Stimulated activated memory B cell treated with anti-CD40 and anti-IgM and Interleukin-4, amounts not matched to agents 10 μg/mL and 1 μg/mL and 100 μg/mL, for 72 hours (primary cell): ENCODE results near the gene SYNC.
"Not testable (repeated sequence)": the region's sequence is repeated elsewhere in the genome, so short reads cannot be mapped to it uniquely, and the experiment has no call there.

ENCODE experiments used
- ATAC-seq: fragments of 150-1000 bp; cut with Tn5 transposase; 2 replicates; pipeline ENCODE4 v1.10.0; 2021
- H3K27ac Mint-ChIP-seq: one replicate; pipeline ENCODE4 v1.8.0; 2022; ENCODE audit warnings: mild to moderate bottlenecking, mixed read lengths
- H3K27me3 Mint-ChIP-seq: one replicate; pipeline ENCODE4 v1.8.0; 2022; ENCODE audit warnings: mixed read lengths
- H3K36me3 Mint-ChIP-seq: one replicate; pipeline ENCODE4 v1.8.0; 2022; ENCODE audit warnings: mixed read lengths
- H3K4me1 Mint-ChIP-seq: one replicate; pipeline ENCODE4 v1.8.0; 2022; ENCODE audit warnings: mixed read lengths
- H3K4me3 Mint-ChIP-seq: one replicate; pipeline ENCODE4 v1.8.0; 2022; ENCODE audit warnings: mild to moderate bottlenecking, moderate library complexity, mixed read lengths
- H3K9me3 Mint-ChIP-seq: one replicate; pipeline ENCODE4 v1.8.0; 2022; ENCODE audit warnings: mixed read lengths

SYNC gene

DNA sequence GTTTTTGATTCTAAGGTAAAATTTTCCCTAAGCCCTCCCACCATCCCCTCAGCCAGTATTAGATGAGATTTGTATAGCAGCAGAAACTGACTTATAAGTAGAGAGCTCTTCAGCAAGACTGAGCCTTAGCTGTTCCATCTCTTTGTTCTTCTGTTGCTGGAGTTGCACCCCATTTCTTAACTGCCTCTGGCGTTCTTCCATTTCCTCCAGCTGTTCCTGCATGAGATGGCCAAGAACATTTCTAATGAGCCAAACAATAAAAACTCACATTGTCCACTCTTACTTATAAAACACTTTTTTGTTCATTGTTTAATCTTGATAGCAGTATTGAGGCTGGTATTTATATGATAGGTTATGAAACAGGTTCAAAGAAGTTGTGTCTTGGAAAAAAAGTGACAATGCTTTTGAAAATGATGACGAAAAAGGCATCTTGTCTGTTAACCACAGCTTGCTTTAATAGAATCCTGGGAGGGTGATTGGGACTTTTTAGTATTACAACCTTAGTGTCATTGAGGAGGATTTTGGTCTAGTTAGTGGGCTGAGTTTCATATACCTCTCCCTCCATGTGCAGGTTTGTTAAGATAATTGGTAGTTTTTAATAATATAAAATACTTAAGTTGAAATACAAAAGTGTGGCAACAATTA lies 18.3 kb downstream of the SYNC start:
- Mint-ChIP-seq H3K4me1 (no peaks in the 10 kb centered on the region), H3K4me3 (no peak overlapping the region), H3K27ac (no peak overlapping the region), H3K27me3 (no peaks in the 10 kb centered on the region), H3K9me3 (no peaks in the 10 kb centered on the region), H3K36me3 (peaks cover 52% of the 10 kb centered on the region)
- ATAC-seq = no peak

- H3K36me3 Mint-ChIP-seq = peaks cover 52% of the 10 kb centered on the region
- H3K27ac Mint-ChIP-seq = no peak overlapping the region
- no peaks in the 10 kb centered on the region for H3K4me1 Mint-ChIP-seq
- H3K27me3 Mint-ChIP-seq = no peaks in the 10 kb centered on the region
- H3K4me3 Mint-ChIP-seq = no peak overlapping the region
- ATAC-seq = no peak
- no peaks in the 10 kb centered on the region for H3K9me3 Mint-ChIP-seq
Observed at GRCh38 chr1:32683397-32683796, 19.2 kb downstream of the SYNC start.

DNA sequence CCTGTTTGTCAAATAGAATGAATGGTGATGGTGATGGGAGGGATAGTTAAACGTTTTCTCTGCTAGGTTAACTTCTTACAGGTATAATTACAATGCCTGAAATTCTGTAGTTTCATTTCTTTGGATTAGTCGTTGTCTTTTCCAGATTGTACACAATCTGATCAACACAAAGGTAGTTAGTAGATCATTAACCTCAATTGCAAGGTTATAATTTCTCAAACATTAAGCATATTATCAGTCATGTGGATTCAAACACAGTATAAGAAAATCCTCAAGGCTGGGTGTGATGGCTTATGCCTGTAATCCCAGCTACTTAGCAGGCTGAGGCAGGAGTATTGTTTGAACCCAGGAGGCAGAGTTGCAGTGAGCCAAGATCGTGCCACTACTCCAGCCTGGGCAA lies 20.6 kb downstream of the SYNC start:
- peaks cover 63% of the 10 kb centered on the region for H3K36me3 Mint-ChIP-seq
- H3K4me1 Mint-ChIP-seq = no peaks in the 10 kb centered on the region
- no peaks in the 10 kb centered on the region for H3K9me3 Mint-ChIP-seq
- no peak for ATAC-seq
- no peaks in the 10 kb centered on the region for H3K27me3 Mint-ChIP-seq
- H3K27ac Mint-ChIP-seq = no peak overlapping the region
- no peak overlapping the region for H3K4me3 Mint-ChIP-seq

- no peak for ATAC-seq
- no peak overlapping the region for H3K27ac Mint-ChIP-seq
- no peaks in the 10 kb centered on the region for H3K9me3 Mint-ChIP-seq
- H3K36me3 Mint-ChIP-seq = peaks cover 61% of the 10 kb centered on the region
- H3K4me3 Mint-ChIP-seq = no peak overlapping the region
- no peaks in the 10 kb centered on the region for H3K27me3 Mint-ChIP-seq
- no peaks in the 10 kb centered on the region for H3K4me1 Mint-ChIP-seq
Observed at GRCh38 chr1:32681509-32681908, 21.1 kb downstream of the SYNC start.

DNA sequence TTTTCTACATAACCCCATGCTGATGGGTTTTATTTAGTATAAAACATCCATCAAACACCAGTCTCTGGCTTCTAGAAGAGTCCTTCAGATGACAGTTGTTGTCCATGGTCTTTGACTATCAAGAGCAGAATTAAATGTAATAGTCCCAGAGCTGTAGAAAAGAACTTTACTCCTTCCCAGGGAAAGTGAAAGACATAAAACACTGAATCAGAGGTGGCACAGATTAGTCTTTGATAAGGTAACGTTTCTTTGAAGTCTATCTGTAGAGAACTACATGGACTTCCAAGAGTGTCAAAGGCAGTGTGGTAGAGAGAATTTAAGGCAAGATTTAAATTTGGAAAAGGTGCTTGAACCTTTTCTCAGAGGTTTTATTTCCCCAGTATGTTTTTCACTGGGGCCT lies 21.9 kb downstream of the SYNC start:
- H3K27me3 Mint-ChIP-seq = no peaks in the 10 kb centered on the region
- no peak for ATAC-seq
- H3K4me3 Mint-ChIP-seq = no peak overlapping the region
- H3K4me1 Mint-ChIP-seq = no peaks in the 10 kb centered on the region
- H3K9me3 Mint-ChIP-seq = no peaks in the 10 kb centered on the region
- H3K27ac Mint-ChIP-seq = no peak overlapping the region
- H3K36me3 Mint-ChIP-seq = peaks cover 59% of the 10 kb centered on the region

GRCh38 chr1:32679993-32680392 lies 22.6 kb downstream of the SYNC start:
- not testable (repeated sequence) for H3K4me3 Mint-ChIP-seq, H3K27me3 Mint-ChIP-seq, H3K9me3 Mint-ChIP-seq, H3K4me1 Mint-ChIP-seq, ATAC-seq, H3K27ac Mint-ChIP-seq
- peaks cover 53% of the 10 kb centered on the region for H3K36me3 Mint-ChIP-seq

- H3K4me1 Mint-ChIP-seq = no peaks in the 10 kb centered on the region
Observed at GRCh38 chr1:32676945-32677344, 25.6 kb downstream of the SYNC start.

GRCh38 chr1:32668716-32669115 lies 33.9 kb downstream of the SYNC start:
- H3K27ac Mint-ChIP-seq, H3K4me3 Mint-ChIP-seq, ATAC-seq, H3K27me3 Mint-ChIP-seq, H3K4me1 Mint-ChIP-seq, H3K9me3 Mint-ChIP-seq: not testable (repeated sequence)
- peaks cover 39% of the 10 kb centered on the region for H3K36me3 Mint-ChIP-seq

More at GRCh38 chr1:32676945-32677344, 25.6 kb downstream of the SYNC start:
- Mint-ChIP-seq H3K4me3 (no peak overlapping the region), H3K27ac (no peak overlapping the region), H3K27me3 (no peaks in the 10 kb centered on the region), H3K9me3 (no peaks in the 10 kb centered on the region), H3K36me3 (peaks cover 68% of the 10 kb centered on the region)
- no peak for ATAC-seq

DNA sequence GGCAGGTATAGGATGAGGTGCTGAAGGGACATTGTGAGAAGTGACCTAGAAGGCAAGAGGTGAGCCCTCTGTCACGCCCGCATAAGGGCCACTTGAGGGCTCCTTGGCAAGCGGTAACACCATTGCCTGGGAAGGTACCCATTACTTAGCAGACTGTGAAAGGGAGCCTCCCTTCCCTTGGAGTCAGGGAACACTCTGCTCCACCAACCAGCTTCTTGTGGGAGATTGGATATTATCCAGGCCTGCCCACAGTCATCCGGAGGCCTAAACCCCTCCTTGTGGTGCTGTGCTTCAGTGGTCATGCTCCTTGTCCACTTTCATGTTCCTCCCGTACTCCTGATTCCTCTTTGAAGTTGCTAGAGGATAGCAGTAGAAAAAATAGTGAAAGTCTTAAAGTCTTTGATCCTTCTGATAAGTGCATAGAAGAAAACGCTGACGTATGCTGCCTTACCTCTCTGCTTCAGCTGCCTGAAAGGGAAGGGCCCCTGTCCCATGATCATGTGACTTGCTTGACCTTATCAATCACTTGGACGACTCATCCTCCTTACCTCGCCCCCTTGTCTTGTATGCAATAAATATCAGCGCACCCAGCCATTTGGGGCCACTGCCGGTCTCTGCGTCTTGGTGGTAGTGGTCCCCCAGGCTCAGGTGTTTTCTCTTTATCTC lies 35.5 kb downstream of the SYNC start:
- no peaks in the 10 kb centered on the region for H3K27me3 Mint-ChIP-seq
- H3K36me3 Mint-ChIP-seq = peaks cover 26% of the 10 kb centered on the region
- H3K4me1 Mint-ChIP-seq = peaks cover 5% of the 10 kb centered on the region
- no peak overlapping the region for H3K4me3 Mint-ChIP-seq
- H3K27ac Mint-ChIP-seq = no peak overlapping the region
- no peaks in the 10 kb centered on the region for H3K9me3 Mint-ChIP-seq
- ATAC-seq = no peak

GRCh38 chr1:32665915-32666314 lies 36.7 kb downstream of the SYNC start:
- H3K27me3 Mint-ChIP-seq = no peaks in the 10 kb centered on the region
- H3K27ac Mint-ChIP-seq = no peak overlapping the region
- ATAC-seq = no peak
- peaks cover 32% of the 10 kb centered on the region for H3K36me3 Mint-ChIP-seq
- no peaks in the 10 kb centered on the region for H3K9me3 Mint-ChIP-seq
- no peak overlapping the region for H3K4me3 Mint-ChIP-seq
- H3K4me1 Mint-ChIP-seq = peaks cover 13% of the 10 kb centered on the region

- H3K27ac Mint-ChIP-seq = no peak overlapping the region
- H3K4me1 Mint-ChIP-seq = peaks cover 37% of the 10 kb centered on the region
- no peak overlapping the region for H3K4me3 Mint-ChIP-seq
- H3K36me3 Mint-ChIP-seq = peaks cover 66% of the 10 kb centered on the region
- H3K27me3 Mint-ChIP-seq = no peaks in the 10 kb centered on the region
- ATAC-seq = no peak
- no peaks in the 10 kb centered on the region for H3K9me3 Mint-ChIP-seq
Observed at GRCh38 chr1:32659581-32659980, 43.0 kb downstream of the SYNC start.

DNA sequence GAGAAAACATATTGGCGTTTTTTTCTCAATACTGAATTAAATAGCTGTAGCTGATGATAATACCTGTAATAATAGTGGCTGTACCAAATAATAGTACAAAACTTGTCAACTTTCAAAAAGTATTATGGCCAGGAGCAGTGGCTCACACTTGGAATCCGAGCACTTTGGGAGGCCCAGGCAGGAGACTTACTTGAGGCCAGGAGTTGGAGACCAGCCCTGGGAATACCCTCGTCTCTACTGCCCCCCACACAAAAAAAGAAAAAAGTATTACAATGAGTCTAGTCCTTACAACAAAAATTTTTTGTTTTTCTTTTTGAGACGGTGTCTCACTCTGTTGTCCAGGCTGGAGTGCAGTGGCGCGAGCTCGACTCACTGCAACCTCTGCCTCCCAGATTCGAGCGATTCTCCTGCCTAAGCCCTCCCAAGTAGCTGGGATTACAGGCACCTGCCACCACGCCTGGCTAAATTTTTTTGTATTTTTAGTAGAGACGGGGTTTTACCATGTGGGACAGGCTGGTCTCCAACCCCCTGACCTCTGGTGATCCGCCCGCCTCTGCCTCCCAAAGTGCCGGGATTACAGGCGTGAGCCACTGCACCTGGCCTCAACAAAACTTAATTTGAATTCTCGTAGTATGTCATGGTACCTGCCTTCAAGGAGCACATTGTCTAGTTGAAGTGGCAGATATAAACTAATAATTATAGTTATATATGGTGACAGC lies 50.2 kb downstream of the SYNC start:
- ATAC-seq = no peak
- H3K27me3 Mint-ChIP-seq = no peaks in the 10 kb centered on the region
- peak overlapping the region; percentile 81 for H3K4me3 Mint-ChIP-seq
- H3K36me3 Mint-ChIP-seq = peaks cover 39% of the 10 kb centered on the region
- peak overlapping the region; percentile 97 for H3K27ac Mint-ChIP-seq
- no peaks in the 10 kb centered on the region for H3K9me3 Mint-ChIP-seq
- peaks cover 63% of the 10 kb centered on the region for H3K4me1 Mint-ChIP-seq

GRCh38 chr1:32651461-32652073 lies 51.0 kb downstream of the SYNC start:
- ATAC-seq = peak; percentile 1

GRCh38 chr1:32650752-32651460 lies 51.7 kb downstream of the SYNC start, which contains the start of gene RBBP4:
TSS of gene RBBP4 (plus strand) at chr1:32651208. CDS start at chr1:32651307, 99 bp downstream.
- H3K27ac Mint-ChIP-seq = peak within 1 kb of the TSS; percentile 97
- peaks cover 30% of the 10 kb centered on the region for H3K36me3 Mint-ChIP-seq
- H3K4me3 Mint-ChIP-seq = peak within 1 kb of the TSS; percentile 81
- H3K9me3 Mint-ChIP-seq = no peaks in the 10 kb centered on the region
- no peaks in the 10 kb centered on the region for H3K27me3 Mint-ChIP-seq
- H3K4me1 Mint-ChIP-seq = peaks cover 60% of the 10 kb centered on the region
- peak; percentile 97 for ATAC-seq

More at GRCh38 chr1:32651461-32652073, 51.0 kb downstream of the SYNC start:
- H3K4me1 Mint-ChIP-seq = peaks cover 60% of the 10 kb centered on the region
- peak overlapping the region; percentile 81 for H3K4me3 Mint-ChIP-seq
- peaks cover 31% of the 10 kb centered on the region for H3K36me3 Mint-ChIP-seq
- peak overlapping the region; percentile 97 for H3K27ac Mint-ChIP-seq
- H3K27me3 Mint-ChIP-seq = no peaks in the 10 kb centered on the region
- no peaks in the 10 kb centered on the region for H3K9me3 Mint-ChIP-seq

GRCh38 chr1:32650248-32650751 lies 52.3 kb downstream of the SYNC start, which contains the start of gene ZBTB8OS:
TSS of gene ZBTB8OS (minus strand) at chr1:32650550. CDS start at chr1:32650529, 21 bp downstream.
- Mint-ChIP-seq H3K27me3 (no peaks in the 10 kb centered on the region), H3K4me3 (peak within 1 kb of the TSS; percentile 81), H3K27ac (peak within 1 kb of the TSS; percentile 97), H3K4me1 (peaks cover 54% of the 10 kb centered on the region), H3K36me3 (peaks cover 24% of the 10 kb centered on the region), H3K9me3 (no peaks in the 10 kb centered on the region)
- ATAC-seq = peak; percentile 89
